ENCODE measurements around the gene TTLL10. TPM values are rescaled to one million over a fixed set of nuclear protein-coding genes. Genes with fewer than 3 reads are reported as not detected.

The TTLL10 gene
- total RNA-seq, 1 experiment from 2014 or later = 0.68 TPM

- Histone ChIP-seq H3K56ac (ENCODE audit: insufficient read length, low read depth, low read length) (no peak overlapping the region), H3K18ac (ENCODE audit: insufficient read length, low read depth, low read length) (no peak overlapping the region), H3K79me1 (ENCODE audit: insufficient read depth, low read depth, low read length, poor library complexity, severe bottlenecking) (no peaks in the 10 kb centered on the region), H3K9ac (ENCODE audit: extremely low read depth, insufficient read length, low read length) (no peak overlapping the region), H3K23ac (ENCODE audit: insufficient read length, low read depth, low read length) (no peak overlapping the region), H3K14ac (ENCODE audit: insufficient read depth, low read length) (no peak overlapping the region), H3T11ph (ENCODE audit: low read length) (no peak overlapping the region), H3K4me2 (ENCODE audit: insufficient read depth, insufficient read length, low read length) (no peak overlapping the region), H2AFZ (ENCODE audit: low read length) (no peak overlapping the region), H3K4ac (ENCODE audit: low read depth, low read length) (no peak overlapping the region), H2BK15ac (ENCODE audit: low read depth, low read length) (no peak overlapping the region), H3K23me2 (ENCODE audit: insufficient read length, low read depth, low read length, poor library complexity, severe bottlenecking) (no peaks in the 10 kb centered on the region), H3K4me1 (ENCODE audit: insufficient read depth, low read length) (no peaks in the 10 kb centered on the region), H3K9me3 (ENCODE audit: control insufficient read depth, low read depth, low read length) (no peaks in the 10 kb centered on the region), H2BK120ac (ENCODE audit: low read depth, low read length, poor library complexity, severe bottlenecking) (no peak overlapping the region), H4K20me1 (ENCODE audit: control insufficient read depth, insufficient read depth, insufficient read length) (no peaks in the 10 kb centered on the region), H4K8ac (replicated peaks; ENCODE audit: insufficient read length, low read depth, low read length) (no peak overlapping the region), H4K5ac (ENCODE audit: insufficient read length, low read depth, low read length) (no peak overlapping the region), H3K27ac (ENCODE audit: insufficient read length, low read depth, low read length) (no peak overlapping the region), H2BK5ac (ENCODE audit: insufficient read length, low read length) (no peak overlapping the region), H3K27me3 (ENCODE audit: insufficient read depth, low read length) (no peaks in the 10 kb centered on the region), H4K91ac (ENCODE audit: insufficient read length, low read depth, low read length) (no peak overlapping the region), H2AK5ac (ENCODE audit: insufficient read length, low read length) (no peak overlapping the region), H3K79me2 (ENCODE audit: insufficient read depth, low read length) (no peaks in the 10 kb centered on the region), H2BK20ac (ENCODE audit: low read depth, low read length, poor library complexity, severe bottlenecking) (no peak overlapping the region), H2BK12ac (ENCODE audit: insufficient read length, low read depth, low read length) (no peak overlapping the region)
- WGBS (ENCODE audit: extremely low coverage, insufficient read length, low lambda C conversion rate) = no CpG with 5 or more reads among the region's 23 CpGs
- no peaks in the 10 kb centered on the region for H3K36me3 Mint-ChIP-seq (ENCODE audit: insufficient read depth in 1 of 3, low read depth in 3 of 3)
- H3K27ac Mint-ChIP-seq = no peak overlapping the region
- no peak for TF ChIP-seq CTCF (conservative IDR thresholded peaks at IDR 0.05)
- H3K27me3 Mint-ChIP-seq (ENCODE audit: low read depth) = peaks cover 5% of the 10 kb centered on the region
- no peaks in the 10 kb centered on the region for H3K9me3 Mint-ChIP-seq
- DNase-seq = no peak
- no peak overlapping the region for H3K4me3 Mint-ChIP-seq
- H3K4me1 Mint-ChIP-seq = peaks cover 0 to 9% of the 10 kb centered on the region in 2 experiments
Measured at GRCh38 chr1:1240822-1241587, 67.3 kb downstream of the TTLL10 start.

Data from H9 (cell line).